ENCODE measurements around the gene SERPINB11. TPM values are rescaled to one million over a fixed set of nuclear protein-coding genes. Genes with fewer than 3 reads are reported as not detected.

The SERPINB11 gene
- total RNA-seq, 1 experiment from 2014 or later, result not detected

- CTCF ChIA-PET, result no interaction called here
- intact Hi-C loops (cut with micrococcal nuclease; ENCODE audit: unreplicated experiment), result no loop called here
Observed at GRCh38 chr18:63686871-63687270, 15.9 kb upstream of the SERPINB11 start.

GRCh38 chr18:63689064-63689463 is 13.7 kb upstream of the SERPINB11 start:
- CTCF ChIA-PET, result no interaction called here
- Mint-ChIP-seq H3K9me3 (ENCODE audit: low read depth, unreplicated experiment) (peaks cover 8% of the 10 kb centered on the region), H3K27ac (ENCODE audit: unreplicated experiment) (no peak overlapping the region), H3K36me3 (ENCODE audit: insufficient read depth, unreplicated experiment) (no peaks in the 10 kb centered on the region), H3K4me1 (ENCODE audit: low read depth, unreplicated experiment) (peaks cover 13% of the 10 kb centered on the region), H3K4me3 (ENCODE audit: low read depth, unreplicated experiment) (no peak overlapping the region), H3K27me3 (ENCODE audit: unreplicated experiment) (no peaks in the 10 kb centered on the region)
- intact Hi-C loops (cut with micrococcal nuclease; ENCODE audit: unreplicated experiment), result no loop called here
- TF ChIP-seq CTCF (IDR thresholded peaks at IDR 0.05; ENCODE audit: unreplicated experiment), result no peak
- no peak for DNase-seq
- BruUV-seq (replicated peaks), result no TSS peak

More at GRCh38 chr18:63686871-63687270, 15.9 kb upstream of the SERPINB11 start:
- DNase-seq, result no peak
- TF ChIP-seq CTCF (IDR thresholded peaks at IDR 0.05; ENCODE audit: unreplicated experiment), result no peak
- no TSS peak for BruUV-seq (replicated peaks)
- H3K27me3 Mint-ChIP-seq (ENCODE audit: unreplicated experiment), result no peaks in the 10 kb centered on the region
- no peak overlapping the region for H3K4me3 Mint-ChIP-seq (ENCODE audit: low read depth, unreplicated experiment)
- H3K9me3 Mint-ChIP-seq (ENCODE audit: low read depth, unreplicated experiment), result peaks cover 3% of the 10 kb centered on the region
- peaks cover 33% of the 10 kb centered on the region for H3K4me1 Mint-ChIP-seq (ENCODE audit: low read depth, unreplicated experiment)
- no peak overlapping the region for H3K27ac Mint-ChIP-seq (ENCODE audit: unreplicated experiment)
- H3K36me3 Mint-ChIP-seq (ENCODE audit: insufficient read depth, unreplicated experiment), result peaks cover 5% of the 10 kb centered on the region

GRCh38 chr18:63697097-63697660 is 5.6 kb upstream of the SERPINB11 start:
- H3K27ac Mint-ChIP-seq (ENCODE audit: unreplicated experiment), result no peak overlapping the region
- no peaks in the 10 kb centered on the region for H3K36me3 Mint-ChIP-seq (ENCODE audit: insufficient read depth, unreplicated experiment)
- intact Hi-C loops (cut with micrococcal nuclease; ENCODE audit: unreplicated experiment), result no loop called here
- H3K4me1 Mint-ChIP-seq (ENCODE audit: low read depth, unreplicated experiment), result no peaks in the 10 kb centered on the region
- DNase-seq, result no peak
- H3K4me3 Mint-ChIP-seq (ENCODE audit: low read depth, unreplicated experiment), result no peak overlapping the region
- no peak for TF ChIP-seq CTCF (IDR thresholded peaks at IDR 0.05; ENCODE audit: unreplicated experiment)
- no peaks in the 10 kb centered on the region for H3K27me3 Mint-ChIP-seq (ENCODE audit: unreplicated experiment)
- H3K9me3 Mint-ChIP-seq (ENCODE audit: low read depth, unreplicated experiment), result peaks cover 6% of the 10 kb centered on the region
- no TSS peak for BruUV-seq (replicated peaks)
- CTCF ChIA-PET, result no interaction called here

- no peak for DNase-seq
- BruUV-seq (replicated peaks), result no TSS peak
- intact Hi-C loops (cut with micrococcal nuclease; ENCODE audit: unreplicated experiment), result no loop called here
- Mint-ChIP-seq H3K27ac (ENCODE audit: unreplicated experiment) (no peak overlapping the region), H3K36me3 (ENCODE audit: insufficient read depth, unreplicated experiment) (no peaks in the 10 kb centered on the region), H3K4me1 (ENCODE audit: low read depth, unreplicated experiment) (no peaks in the 10 kb centered on the region), H3K27me3 (ENCODE audit: unreplicated experiment) (no peaks in the 10 kb centered on the region), H3K9me3 (ENCODE audit: low read depth, unreplicated experiment) (no peaks in the 10 kb centered on the region), H3K4me3 (ENCODE audit: low read depth, unreplicated experiment) (no peak overlapping the region)
- CTCF ChIA-PET, result no interaction called here
- TF ChIP-seq CTCF (IDR thresholded peaks at IDR 0.05; ENCODE audit: unreplicated experiment), result no peak
Observed at GRCh38 chr18:63700501-63700900, 2.3 kb upstream of the SERPINB11 start.

Measured in Calu3 (cell line).